Right renal cortex interstitium (tissue), 3 donors: Measurements from ENCODE around the gene MYO1E. TPM values are rescaled to one million over a fixed set of nuclear protein-coding genes. Genes with fewer than 3 reads are reported as not detected.
"Not testable (repeated sequence)": the region's sequence is repeated elsewhere in the genome, so short reads cannot be mapped to it uniquely, and the experiment has no call there.

Experiments
- DNase-seq, 3 donors: peaks; one replicate each; pipeline ENCODE4 v3.0.0-alpha.2; 2013; ENCODE audit warnings: low read depth in 3 of 3, low spot score in 2 of 3
- polyA plus RNA-seq, 3 donors: library from polyadenylated mRNA; unstranded; fragments of 120-200 nt; gene quantifications; one replicate each; pipeline ENCODE4 v1.2.1, GENCODE V29; 2013; ENCODE audit not compliant: insufficient read length in 3 of 3

The MYO1E gene
- polyA plus RNA-seq, 3 donors, result 160 to 180 (median 161) TPM

GRCh38 chr15:59174151-59174834 is 198.4 kb downstream of the MYO1E start:
- DNase-seq, result no peak

DNA sequence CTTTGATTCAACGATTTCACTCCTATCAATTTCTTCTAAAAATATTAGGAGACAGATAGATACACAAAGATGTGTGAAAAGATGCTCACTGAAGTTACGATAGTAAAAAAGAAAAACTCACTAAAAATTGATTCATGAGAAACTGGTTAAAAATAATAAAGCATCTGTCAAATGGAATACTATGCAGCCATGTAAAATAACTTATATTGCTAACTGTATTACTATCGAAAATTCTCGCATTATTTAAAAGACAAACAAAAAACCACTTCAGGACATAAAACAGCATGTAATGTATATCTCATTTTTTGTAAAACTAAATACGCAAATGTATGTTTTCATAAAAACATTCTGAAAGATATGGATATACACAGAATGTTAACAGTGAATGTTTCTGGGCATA is 199.5 kb downstream of the MYO1E start:
- DNase-seq, result no peak

DNA sequence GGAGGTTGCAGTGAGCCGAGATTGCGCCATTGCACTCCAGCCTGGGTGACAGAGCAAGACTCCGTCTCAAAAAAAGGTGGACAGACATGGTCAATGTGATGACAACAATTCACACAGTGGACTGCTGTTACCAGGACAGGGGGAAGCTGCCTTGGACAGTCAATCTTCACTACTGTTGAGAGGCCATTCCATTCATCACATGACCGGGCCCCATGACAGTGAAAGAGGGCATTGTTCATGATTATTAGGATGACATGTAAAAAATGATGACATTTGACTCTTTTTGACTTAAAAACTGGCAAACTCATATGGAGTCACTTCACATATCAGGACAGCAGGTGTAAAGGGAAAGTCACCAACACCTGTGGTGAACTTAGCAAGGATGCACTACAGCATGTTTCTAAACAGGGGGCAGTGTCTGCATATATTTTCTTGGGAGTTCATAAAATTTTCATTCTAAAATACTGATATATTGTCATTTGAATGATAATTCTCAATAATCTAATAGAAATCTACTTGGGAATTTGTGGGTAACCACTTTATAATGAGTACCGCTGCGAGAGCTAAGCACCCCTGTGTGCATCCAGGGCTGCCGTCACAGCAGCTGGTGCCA is 200.3 kb downstream of the MYO1E start:
- DNase-seq, result no peak

DNA sequence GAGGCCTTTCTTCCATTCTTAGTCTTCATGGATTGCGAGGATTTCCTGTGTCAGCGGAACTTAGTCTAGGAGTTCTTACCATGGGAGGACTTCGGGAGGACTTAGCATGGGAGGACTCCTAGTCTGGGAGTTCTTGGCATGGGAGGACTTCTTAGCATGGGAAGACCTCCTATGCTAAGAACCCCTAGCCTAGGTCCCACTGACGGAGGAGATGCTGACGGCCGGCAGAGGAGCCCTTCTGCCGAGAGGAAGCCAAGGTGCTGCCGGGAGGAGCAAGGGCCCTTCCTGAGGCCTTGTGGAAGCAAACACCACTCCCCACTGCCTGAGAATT is 201.6 kb downstream of the MYO1E start:
- no peak for DNase-seq

DNA sequence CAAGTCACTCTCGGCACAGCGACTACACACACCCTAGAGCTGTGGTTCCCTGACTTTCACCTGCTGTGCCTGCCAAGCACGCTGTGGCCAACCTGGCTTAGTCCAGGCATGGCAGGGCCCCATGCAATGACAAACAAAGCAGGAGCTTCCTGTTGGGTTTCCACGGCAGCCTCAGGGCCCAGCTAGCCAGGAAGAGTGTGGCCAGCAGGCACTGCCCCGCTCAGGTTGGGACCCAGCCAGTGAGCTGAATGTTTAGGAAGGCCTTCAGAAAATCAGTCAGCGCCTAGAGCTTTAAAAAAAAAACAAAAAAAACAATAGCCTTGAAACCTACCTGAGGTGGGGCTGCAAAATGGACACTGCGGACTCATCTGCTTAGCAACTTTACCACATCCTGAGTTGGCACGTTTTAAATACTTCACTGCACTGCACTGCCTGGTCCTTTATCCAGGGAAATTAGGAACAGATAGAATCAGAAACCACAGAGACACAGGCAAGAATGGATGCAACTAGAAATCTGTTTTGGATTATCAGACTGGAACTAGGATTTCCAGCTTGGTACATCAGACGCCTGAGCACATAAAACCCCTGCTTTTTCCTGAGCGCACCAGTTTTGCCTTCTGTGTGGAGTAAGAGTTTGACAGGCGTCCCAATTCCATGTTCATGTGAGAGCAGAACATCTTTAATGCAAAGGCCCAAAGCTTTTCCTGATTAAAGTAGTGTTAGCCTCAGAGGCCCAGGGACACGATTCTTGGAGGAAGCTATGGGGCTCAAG is 202.2 kb downstream of the MYO1E start:
- no peak for DNase-seq

DNA sequence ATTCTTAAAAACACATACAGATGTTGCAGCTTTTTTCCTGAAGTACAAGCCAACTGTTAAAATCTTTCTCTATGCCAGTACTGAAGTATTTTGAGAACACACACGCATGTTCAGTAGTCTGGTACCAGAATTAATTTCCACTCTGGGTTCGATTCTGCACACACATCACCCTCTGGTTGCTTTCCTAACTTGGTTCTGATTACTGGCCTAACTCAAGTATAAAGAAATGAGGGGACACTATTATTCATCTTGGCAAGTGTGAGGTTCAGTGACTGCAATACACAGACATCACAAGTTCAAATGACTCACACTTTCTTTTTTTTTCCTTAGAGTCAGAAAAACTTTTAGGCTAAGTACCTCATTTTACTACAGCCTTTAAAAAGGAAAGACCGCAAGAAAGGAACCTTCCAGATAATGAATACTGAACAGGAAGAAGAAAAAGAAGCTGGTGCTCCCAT is 203.4 kb downstream of the MYO1E start:
- no peak for DNase-seq

DNA sequence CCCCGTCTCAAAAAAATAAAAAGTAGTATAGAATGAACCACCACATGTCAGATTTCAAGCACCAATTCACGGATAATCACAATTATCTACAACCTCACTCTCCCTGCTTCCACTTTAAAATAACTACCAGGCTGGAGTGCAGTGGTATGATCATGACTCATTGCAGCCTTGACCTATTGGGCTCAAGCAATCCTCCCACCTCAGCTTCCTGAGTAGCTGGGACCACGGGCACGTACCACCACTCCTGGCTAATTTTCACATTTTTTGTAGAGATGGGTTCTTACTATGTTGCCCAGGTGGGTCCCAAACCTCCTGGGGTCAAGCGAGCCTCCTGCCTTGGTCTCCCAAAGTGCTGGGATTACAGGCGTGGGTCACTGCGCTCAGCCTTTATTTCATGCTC is 204.1 kb downstream of the MYO1E start:
- DNase-seq, result no peak

- DNase-seq, result no peak
These were observed 205.9 kb downstream of the MYO1E start for GRCh38 chr15:59166601-59167265.

GRCh38 chr15:59166166-59166565 is 206.5 kb downstream of the MYO1E start:
- DNase-seq, result no peak

DNA sequence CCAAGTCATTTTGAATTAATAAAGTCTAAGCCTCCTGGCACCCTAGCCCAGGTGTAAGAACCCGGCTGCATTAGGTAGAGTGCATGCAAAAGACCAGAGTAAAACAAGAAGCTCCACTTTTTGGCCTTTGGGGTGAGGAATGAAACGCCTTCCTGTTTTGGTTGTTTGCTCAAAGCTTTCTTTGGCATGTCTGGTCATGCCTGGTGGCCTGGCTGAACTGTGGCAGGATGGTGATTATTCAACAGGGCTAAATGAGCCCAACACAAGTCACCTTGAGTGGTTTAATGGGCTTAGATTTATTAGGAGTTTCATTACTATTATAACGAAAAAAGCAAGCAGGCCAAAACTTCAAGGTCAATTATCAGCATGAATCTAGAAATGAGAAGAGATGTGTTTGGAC is 206.9 kb downstream of the MYO1E start:
- DNase-seq, result peak in 1 of 3 donors; percentile 45

GRCh38 chr15:59162080-59162479 is 210.6 kb downstream of the MYO1E start:
- DNase-seq, result not testable (repeated sequence)

DNA sequence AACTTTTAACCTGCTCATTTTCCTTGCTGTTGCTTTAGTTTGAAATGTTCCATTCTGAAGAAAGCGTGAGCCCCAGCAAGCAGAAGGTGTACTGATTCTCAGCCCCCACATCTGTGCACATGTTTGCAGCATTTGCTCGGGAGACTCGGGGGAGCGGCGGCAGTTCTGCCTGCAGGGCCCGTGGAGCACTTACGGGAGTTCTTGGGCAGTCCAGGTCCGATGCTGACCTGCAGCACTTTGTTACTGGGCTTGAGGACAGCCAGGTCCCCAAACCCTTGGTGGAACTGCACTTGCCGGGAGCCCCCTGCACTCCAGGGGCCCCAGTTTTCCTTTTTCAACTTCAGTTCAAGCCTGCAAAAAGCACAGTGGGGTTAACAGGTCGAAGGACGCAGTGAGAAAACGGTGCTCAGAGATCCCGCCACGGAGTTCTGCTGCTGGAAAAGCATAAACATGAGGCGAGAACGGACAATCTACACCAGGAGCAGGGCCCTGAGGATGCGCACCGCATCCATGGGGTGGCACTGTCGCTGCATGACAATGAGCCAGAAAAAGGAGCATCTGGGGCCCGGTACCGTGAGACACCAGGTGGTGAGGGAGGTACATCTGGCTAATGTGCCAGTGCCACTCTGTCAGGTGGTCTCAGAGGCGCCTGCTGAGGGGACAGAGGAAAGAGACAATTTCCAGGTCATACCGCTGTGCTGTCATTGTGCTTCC is 211.6 kb downstream of the MYO1E start:
- DNase-seq, result no peak

GRCh38 chr15:59159210-59159609 is 213.5 kb downstream of the MYO1E start:
- no peak for DNase-seq

DNA sequence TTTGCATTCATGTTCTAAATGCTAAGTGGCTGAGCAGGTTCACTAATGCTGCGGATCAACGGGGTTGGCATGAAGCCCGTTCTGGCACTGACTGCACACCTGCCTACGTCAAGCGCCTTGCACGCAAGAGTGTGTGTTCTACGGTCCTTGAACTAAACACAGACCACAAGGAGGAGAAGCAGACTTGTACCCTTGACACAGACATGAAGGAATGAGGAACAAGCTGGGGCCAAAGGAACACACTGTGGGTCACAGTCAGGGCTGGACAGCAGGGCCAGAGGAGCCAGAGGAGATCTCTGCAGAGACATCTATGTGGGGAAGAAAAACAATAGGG is 214.0 kb downstream of the MYO1E start:
- DNase-seq, result no peak

GRCh38 chr15:59157840-59158700 is 214.6 kb downstream of the MYO1E start:
- DNase-seq, result no peak

DNA sequence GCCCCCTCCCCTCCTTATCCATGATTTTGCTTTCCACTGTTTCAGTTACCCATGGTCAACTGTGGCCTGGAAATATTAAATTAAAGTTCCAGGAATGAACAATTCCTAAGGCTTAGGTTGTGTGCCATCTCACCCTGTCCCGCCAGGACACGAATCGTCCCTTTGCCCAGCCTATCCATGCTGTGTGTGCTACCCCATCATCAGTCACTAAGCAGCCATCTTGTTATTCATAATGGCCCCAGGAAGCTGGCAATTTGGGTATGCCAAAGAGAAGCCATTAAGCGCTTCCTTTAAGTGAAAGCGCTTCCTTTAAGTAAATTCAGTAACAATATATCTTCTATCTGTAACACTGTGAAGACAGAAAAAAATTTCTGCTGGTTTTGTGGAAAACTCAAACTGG is 215.3 kb downstream of the MYO1E start:
- no peak for DNase-seq

DNA sequence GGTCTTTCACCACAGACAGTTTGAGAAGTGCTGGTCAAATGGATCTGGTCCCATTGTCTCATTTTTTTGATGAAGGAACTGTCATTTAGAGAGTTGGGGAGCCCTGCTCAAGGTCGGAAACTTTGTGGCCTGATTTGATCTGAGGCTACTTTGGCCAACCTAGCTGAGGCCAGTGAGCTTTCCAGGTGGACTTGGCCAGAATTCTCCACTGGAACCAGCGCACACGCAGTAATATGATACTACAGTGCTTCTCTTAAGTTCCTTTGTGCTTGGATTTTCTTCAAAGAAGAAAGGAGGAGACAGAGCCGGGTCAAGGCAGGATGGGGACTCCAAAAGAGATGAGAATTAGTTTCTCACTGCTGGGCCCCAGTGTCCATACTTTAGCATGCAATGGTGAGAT is 217.2 kb downstream of the MYO1E start:
- DNase-seq, result no peak

DNA sequence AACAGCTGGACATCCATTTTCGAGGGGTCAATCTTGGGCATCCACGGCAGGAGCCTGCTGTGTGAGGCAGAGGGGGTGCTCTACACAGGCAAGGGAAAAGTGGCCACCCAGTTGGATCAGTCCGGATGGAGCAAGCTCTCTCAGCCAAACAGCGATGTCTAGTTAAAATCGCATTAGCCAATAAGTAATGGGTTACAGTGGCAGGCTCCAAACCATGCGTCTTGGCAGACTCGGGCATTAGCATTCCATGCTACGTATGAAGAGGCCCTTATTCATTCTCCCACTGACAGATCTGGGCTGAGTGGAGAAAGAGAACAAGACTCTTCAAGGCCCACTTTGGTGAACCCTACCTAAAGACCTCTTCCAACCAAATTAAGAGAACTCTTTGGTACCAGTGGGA is 218.4 kb downstream of the MYO1E start:
- DNase-seq, result no peak

DNA sequence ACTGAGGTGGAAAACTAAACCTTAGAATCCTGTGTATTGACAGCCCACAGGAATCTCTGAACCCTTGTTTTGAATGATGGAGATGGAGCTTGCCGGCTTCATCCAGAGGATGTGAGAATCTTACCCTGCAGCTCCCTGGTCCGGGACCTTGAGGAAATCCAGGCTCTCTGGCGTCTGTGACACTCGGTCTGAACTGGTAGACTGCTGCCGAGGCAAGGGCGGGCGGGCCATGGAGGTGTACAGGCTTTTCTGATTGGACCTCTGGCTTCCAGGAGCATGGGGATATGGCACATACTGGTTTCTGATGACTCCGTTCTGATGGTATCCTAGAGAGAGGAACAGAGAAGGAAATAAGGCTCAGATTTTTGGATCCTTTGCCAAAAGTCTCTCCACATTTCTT is 219.2 kb downstream of the MYO1E start:
- DNase-seq, result no peak
